Neural crest cell (in vitro differentiated cells): ENCODE measurements around the gene PPP1R26. TPM values are rescaled to one million over a fixed set of nuclear protein-coding genes. Genes with fewer than 3 reads are reported as not detected.

Experiments used
- DNase-seq: peaks from one replicate; pipeline ENCODE4 v3.0.0; 2021; ENCODE audit warnings: low read depth, mixed read lengths, low spot score
- H3K27ac Mint-ChIP-seq: one replicate; pipeline ENCODE4 v1.8.0; 2021; ENCODE audit warnings: mild to moderate bottlenecking, mixed read lengths; ENCODE audit not compliant: unreplicated experiment
- H3K27me3 Mint-ChIP-seq: 2 replicates; pipeline ENCODE4 v1.8.0; 2021; ENCODE audit warnings: low read depth, mild to moderate bottlenecking, mixed read lengths
- H3K36me3 Mint-ChIP-seq: 2 replicates; pipeline ENCODE4 v1.8.0; 2021; ENCODE audit warnings: low read depth, mild to moderate bottlenecking, mixed read lengths
- H3K4me1 Mint-ChIP-seq: 2 replicates; pipeline ENCODE4 v1.8.0; 2021; ENCODE audit warnings: mixed read lengths
- H3K4me3 Mint-ChIP-seq: one replicate; pipeline ENCODE4 v1.8.0; 2021; ENCODE audit warnings: mild to moderate bottlenecking, mixed read lengths
- H3K9me3 Mint-ChIP-seq: 2 replicates; pipeline ENCODE4 v1.8.0; 2021; ENCODE audit warnings: mixed read lengths
- CTCF ChIP-seq: fragments of 200-600 bp; sonication (generic); conservative IDR thresholded peaks from 2 replicates; pipeline ENCODE4 v1.5.0; 2021; ENCODE audit warnings: antibody characterized with exemption, mild to moderate bottlenecking
- total RNA-seq: library from RNA; stranded (reverse); gene quantifications from 2 replicates; pipeline ENCODE4 v1.2.1, GENCODE V29; 2021

Gene PPP1R26
- total RNA-seq, 1 donor from 2014 or later, result 27.5 TPM

DNA sequence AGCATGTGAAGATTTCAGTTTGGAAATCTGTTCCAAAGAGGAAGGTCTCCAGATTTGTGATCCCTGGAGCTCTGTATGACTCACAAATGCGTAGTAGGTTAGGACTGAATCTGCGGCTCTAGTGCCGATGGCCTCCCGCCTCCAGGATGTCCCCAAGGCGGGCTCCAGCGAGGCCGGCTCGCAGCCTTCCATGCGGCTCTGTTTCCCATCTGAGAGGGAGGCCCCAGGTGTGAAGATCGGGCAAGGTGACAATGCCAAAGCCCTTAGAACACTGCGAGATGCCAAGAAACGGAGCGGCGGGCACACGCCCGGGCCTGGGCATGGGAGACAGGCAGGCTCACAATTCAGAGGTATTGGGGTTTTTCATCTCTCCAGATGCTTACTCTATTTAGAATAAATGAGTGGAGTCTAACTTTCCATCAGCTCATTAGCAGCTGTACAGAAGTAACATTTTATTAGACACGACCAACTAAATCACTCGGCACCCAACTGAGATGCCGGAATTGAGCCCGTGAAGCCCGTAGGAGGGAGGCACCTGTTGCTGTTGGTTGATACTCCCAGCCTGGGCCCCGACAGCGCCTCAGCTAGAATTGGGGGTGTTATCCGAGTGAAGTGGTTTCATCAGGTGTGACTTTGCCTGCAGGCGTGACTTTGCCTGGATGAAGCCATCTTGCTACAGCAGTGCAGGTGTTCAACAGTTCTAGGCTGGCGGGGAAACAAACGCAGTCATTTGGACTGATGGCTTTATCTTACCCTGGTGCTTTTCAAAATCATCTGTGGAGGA, 13.5 kb downstream of the PPP1R26 start:
- no peaks in the 10 kb centered on the region for H3K27me3 Mint-ChIP-seq
- no peak for DNase-seq
- no peaks in the 10 kb centered on the region for H3K4me1 Mint-ChIP-seq
- no peaks in the 10 kb centered on the region for H3K9me3 Mint-ChIP-seq
- no peak for TF ChIP-seq CTCF
- H3K36me3 Mint-ChIP-seq, result no peaks in the 10 kb centered on the region
- no peak overlapping the region for H3K4me3 Mint-ChIP-seq
- no peak overlapping the region for H3K27ac Mint-ChIP-seq

GRCh38 chr9:135494791-135495559, 15.4 kb downstream of the PPP1R26 start:
- TF ChIP-seq CTCF, result no peak
- Mint-ChIP-seq H3K9me3 (no peaks in the 10 kb centered on the region), H3K4me1 (peaks cover 8% of the 10 kb centered on the region), H3K36me3 (no peaks in the 10 kb centered on the region), H3K27me3 (no peaks in the 10 kb centered on the region), H3K4me3 (peak overlapping the region; percentile 28), H3K27ac (no peak overlapping the region)
- no peak for DNase-seq

GRCh38 chr9:135498381-135499126, 19.0 kb downstream of the PPP1R26 start:
- TF ChIP-seq CTCF, result no peak
- Mint-ChIP-seq H3K27me3 (no peaks in the 10 kb centered on the region), H3K27ac (no peak overlapping the region), H3K36me3 (no peaks in the 10 kb centered on the region), H3K4me3 (peak overlapping the region; percentile 89), H3K9me3 (no peaks in the 10 kb centered on the region), H3K4me1 (peaks cover 12% of the 10 kb centered on the region)
- no peak for DNase-seq

DNA sequence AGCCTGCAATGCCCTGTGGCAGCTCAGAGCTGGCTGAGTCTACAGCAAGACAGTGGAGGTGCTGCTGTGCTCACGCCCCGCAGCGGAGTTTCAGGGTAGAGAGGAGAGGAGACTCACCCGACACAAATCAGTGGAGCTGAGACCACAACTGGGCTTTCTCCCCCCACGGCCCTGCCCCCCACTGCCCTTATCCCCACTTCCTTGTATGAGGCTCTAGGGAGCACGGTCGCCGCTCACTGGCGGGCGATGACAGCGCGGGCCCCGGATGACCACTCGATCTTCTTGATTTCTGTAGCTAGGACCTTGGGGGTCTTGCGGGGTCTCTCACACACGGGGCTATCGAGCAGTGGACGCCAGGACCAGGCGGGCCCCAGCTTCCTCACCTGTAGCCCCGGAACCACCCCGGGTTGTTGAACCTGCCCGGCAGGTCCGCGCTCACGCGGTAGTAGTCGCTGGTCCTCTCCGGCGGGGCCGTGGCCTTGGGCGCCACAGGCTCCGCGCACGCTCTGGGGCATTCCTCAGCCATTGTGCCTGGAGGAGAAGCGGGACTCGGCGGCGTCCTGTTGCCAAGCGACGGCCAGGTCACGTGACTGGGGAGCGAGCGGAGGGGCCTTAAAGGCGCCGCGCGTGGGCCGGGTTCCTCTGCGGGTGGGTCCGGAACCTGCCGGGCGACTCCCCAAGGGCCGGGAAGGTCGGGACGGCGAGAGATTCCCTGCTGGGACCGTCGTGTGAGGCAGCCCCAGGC, 19.9 kb downstream of the PPP1R26 start:
- no peaks in the 10 kb centered on the region for H3K9me3 Mint-ChIP-seq
- peak overlapping the region; percentile 89 for H3K4me3 Mint-ChIP-seq
- peak overlapping the region; percentile 19 for H3K27ac Mint-ChIP-seq
- peaks cover 14% of the 10 kb centered on the region for H3K4me1 Mint-ChIP-seq
- no peaks in the 10 kb centered on the region for H3K27me3 Mint-ChIP-seq
- peak; percentile 89 for DNase-seq
- H3K36me3 Mint-ChIP-seq, result peaks cover 1% of the 10 kb centered on the region
- TF ChIP-seq CTCF, result no peak

DNA sequence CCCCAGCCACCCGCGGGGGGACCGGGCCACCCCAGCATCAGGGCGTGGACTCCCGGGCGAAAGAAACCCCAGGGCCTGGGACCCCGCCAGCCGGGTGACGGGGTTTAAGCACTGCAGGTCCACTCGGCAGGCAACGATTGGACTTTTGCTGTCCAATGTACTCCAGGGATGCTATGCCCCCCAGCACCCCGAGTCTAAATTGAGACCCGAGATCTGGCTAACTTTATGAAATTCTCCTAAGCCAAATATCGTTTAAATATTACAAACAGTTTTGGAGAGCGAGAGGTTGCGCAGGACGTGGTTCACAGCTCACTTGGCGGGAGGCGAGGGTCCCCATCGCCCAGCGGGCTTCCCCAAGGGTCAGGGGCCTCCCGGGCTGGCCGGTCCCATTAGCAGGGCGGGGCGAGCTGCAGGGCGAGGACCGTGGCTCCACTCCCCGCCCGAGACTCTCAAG, 20.5 kb downstream of the PPP1R26 start:
- Mint-ChIP-seq H3K4me1 (peaks cover 18% of the 10 kb centered on the region), H3K4me3 (peak overlapping the region; percentile 89), H3K27ac (no peak overlapping the region), H3K27me3 (no peaks in the 10 kb centered on the region), H3K9me3 (no peaks in the 10 kb centered on the region), H3K36me3 (peaks cover 4% of the 10 kb centered on the region)
- DNase-seq, result peak; percentile 37
- no peak for TF ChIP-seq CTCF
